Mesothelial cell of epicardium (in vitro differentiated cells): ENCODE results near the gene CFAP210. TPM values are rescaled to one million over a fixed set of nuclear protein-coding genes. Genes with fewer than 3 reads are reported as not detected.
"Not testable (repeated sequence)": the region's sequence is repeated elsewhere in the genome, so short reads cannot be mapped to it uniquely, and the experiment has no call there.

Source experiments
- DNase-seq, 2 experiments: peaks; one replicate each; pipeline ENCODE4 v3.0.0; 2021; ENCODE audit warnings: low spot score in 2 of 2; ENCODE audit not compliant: unreplicated experiment in 2 of 2
- H3K27ac Mint-ChIP-seq: 2 replicates; pipeline ENCODE4 v1.8.0; 2021; ENCODE audit warnings: mixed read lengths
- H3K27me3 Mint-ChIP-seq: 2 replicates; pipeline ENCODE4 v1.8.0; 2021; ENCODE audit warnings: low read depth, mixed read lengths
- H3K36me3 Mint-ChIP-seq: 2 replicates; pipeline ENCODE4 v1.8.0; 2021; ENCODE audit warnings: mixed read lengths
- H3K4me1 Mint-ChIP-seq: 2 replicates; pipeline ENCODE4 v1.8.0; 2021; ENCODE audit warnings: mixed read lengths
- H3K4me3 Mint-ChIP-seq: 2 replicates; pipeline ENCODE4 v1.8.0; 2021; ENCODE audit warnings: mild to moderate bottlenecking, moderate library complexity, mixed read lengths
- H3K9me3 Mint-ChIP-seq: 2 replicates; pipeline ENCODE4 v1.8.0; 2021; ENCODE audit warnings: mixed read lengths
- CTCF ChIP-seq: fragments of 200-600 bp; sonication (generic); IDR thresholded peaks from one replicate; pipeline ENCODE4 v1.5.0; 2021; ENCODE audit warnings: antibody characterized with exemption; ENCODE audit not compliant: unreplicated experiment
- total RNA-seq: library from RNA; stranded (reverse); gene quantifications from 3 replicates; pipeline ENCODE4 v1.2.1, GENCODE V29; 2021

Gene CFAP210
- total RNA-seq, 1 donor from 2014 or later: 0.58 TPM

- Mint-ChIP-seq H3K27ac (no peak overlapping the region), H3K36me3 (peaks cover 82% of the 10 kb centered on the region), H3K27me3 (no peaks in the 10 kb centered on the region), H3K4me3 (no peak overlapping the region), H3K9me3 (peaks cover 41% of the 10 kb centered on the region), H3K4me1 (no peaks in the 10 kb centered on the region)
- no peak for DNase-seq
- TF ChIP-seq CTCF: no peak
Observed at GRCh38 chr2:169613876-169614275, 80.3 kb downstream of the CFAP210 start.

- H3K27me3 Mint-ChIP-seq: no peaks in the 10 kb centered on the region
- no peak overlapping the region for H3K27ac Mint-ChIP-seq
- no peak for DNase-seq
- H3K36me3 Mint-ChIP-seq: peaks cover 55% of the 10 kb centered on the region
- TF ChIP-seq CTCF: no peak
- H3K4me3 Mint-ChIP-seq: no peak overlapping the region
- H3K9me3 Mint-ChIP-seq: peaks cover 8% of the 10 kb centered on the region
- no peaks in the 10 kb centered on the region for H3K4me1 Mint-ChIP-seq
Observed at GRCh38 chr2:169609264-169609663, 84.9 kb downstream of the CFAP210 start.

DNA sequence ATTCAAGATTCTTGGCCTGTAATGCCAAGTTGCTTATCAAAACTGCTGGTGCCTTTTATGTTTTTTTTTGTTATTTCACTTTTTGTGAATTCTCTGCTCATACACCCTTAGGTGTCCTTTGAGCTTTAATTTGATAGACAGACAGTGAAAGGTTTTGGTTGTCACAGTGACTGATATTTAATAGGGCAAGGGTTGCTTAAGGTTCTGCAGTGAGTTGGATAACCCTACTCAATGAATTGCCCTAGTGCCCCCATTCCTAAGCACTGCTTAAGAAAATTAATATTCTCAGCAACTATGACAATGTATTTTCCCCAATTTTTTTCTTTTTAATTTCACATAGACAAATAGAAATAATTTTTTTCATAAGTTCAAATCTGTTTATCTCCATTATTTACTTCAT lies 94.6 kb downstream of the CFAP210 start:
- Mint-ChIP-seq H3K27ac (no peak overlapping the region), H3K27me3 (no peaks in the 10 kb centered on the region), H3K9me3 (no peaks in the 10 kb centered on the region), H3K36me3 (peaks cover 4% of the 10 kb centered on the region), H3K4me1 (no peaks in the 10 kb centered on the region), H3K4me3 (no peak overlapping the region)
- DNase-seq: no peak
- TF ChIP-seq CTCF: no peak

DNA sequence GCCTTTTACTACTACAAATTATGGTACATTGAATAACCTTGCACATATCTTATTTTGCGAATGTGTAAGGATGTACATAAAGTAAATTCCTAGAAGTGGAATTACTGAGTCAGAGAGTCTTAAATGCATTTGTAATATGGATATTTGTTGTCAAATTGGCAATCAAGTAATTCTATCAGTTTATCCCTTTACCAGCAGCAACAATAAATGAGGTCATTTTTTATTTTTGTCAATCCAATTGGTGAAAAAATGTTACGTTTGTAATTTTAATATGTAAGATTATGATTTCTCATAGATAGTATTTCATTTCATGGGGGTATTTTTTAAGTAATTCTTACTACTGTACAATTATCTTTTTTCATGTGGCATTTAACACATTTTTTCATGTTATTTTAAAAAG lies 95.2 kb downstream of the CFAP210 start:
- Mint-ChIP-seq H3K36me3 (peaks cover 2% of the 10 kb centered on the region), H3K27ac (no peak overlapping the region)

DNA sequence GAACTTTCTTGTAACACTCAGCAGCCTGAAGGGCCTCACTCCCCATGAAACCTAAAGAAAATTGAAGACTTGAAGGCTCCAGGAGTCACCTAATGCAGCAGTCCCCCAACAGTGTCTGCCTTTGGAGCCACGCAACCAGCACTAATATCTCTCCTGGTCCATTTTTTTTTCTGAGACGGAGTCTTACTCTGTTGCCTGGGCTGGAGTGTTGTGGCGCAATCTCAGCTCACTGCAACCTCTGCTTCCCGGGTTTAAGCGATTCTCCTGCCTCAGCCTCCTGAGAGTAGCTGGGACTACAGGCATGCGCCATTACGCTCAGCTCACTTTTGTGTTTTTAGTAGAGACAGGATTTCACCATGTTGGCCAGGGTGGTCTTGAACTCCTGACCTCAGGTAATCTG lies 97.7 kb downstream of the CFAP210 start:
- not testable (repeated sequence) for DNase-seq, H3K4me1 Mint-ChIP-seq, H3K4me3 Mint-ChIP-seq, H3K36me3 Mint-ChIP-seq, H3K9me3 Mint-ChIP-seq, H3K27me3 Mint-ChIP-seq, H3K27ac Mint-ChIP-seq

More for the DNA sequence above, 95.2 kb downstream of the CFAP210 start:
- Mint-ChIP-seq H3K9me3 (no peaks in the 10 kb centered on the region), H3K4me1 (no peaks in the 10 kb centered on the region), H3K27me3 (no peaks in the 10 kb centered on the region), H3K4me3 (no peak overlapping the region)
- no peak for TF ChIP-seq CTCF
- DNase-seq: no peak

Other genes starting within 250 kb of the CFAP210 start
- 10.2 to 11.4 TPM (median 10.8 TPM) in 3 replicates for gene BBS5, start 214.9 kb downstream of the CFAP210 start, total RNA-seq
- 0.41 to 0.66 TPM (median 0.56 TPM) in 3 replicates for gene KLHL41, start 184.7 kb downstream of the CFAP210 start, total RNA-seq
- gene FASTKD1, start 120.5 kb downstream of the CFAP210 start, total RNA-seq: 30.1 to 30.4 TPM (median 30.1 TPM) in 3 replicates
- 60.2 to 63.6 TPM (median 62.2 TPM) in 3 replicates for gene PPIG, start 110.1 kb downstream of the CFAP210 start, total RNA-seq
- gene PHOSPHO2, start 64 bp upstream of the CFAP210 start, total RNA-seq: 9.4 to 13.1 TPM (median 10.5 TPM) in 3 replicates
- 27.4 to 29.9 TPM (median 29.7 TPM) in 3 replicates for gene KLHL23, start 39.4 kb upstream of the CFAP210 start, total RNA-seq
- gene SSB, start 104.5 kb upstream of the CFAP210 start, total RNA-seq: 120 to 124 TPM (median 123 TPM) in 3 replicates
- gene METTL5, start 130.5 kb upstream of the CFAP210 start, total RNA-seq: 44.0 to 47.0 TPM (median 45.4 TPM) in 3 replicates
- gene UBR3, start 133.0 kb upstream of the CFAP210 start, total RNA-seq: 44.9 to 47.7 TPM (median 47.3 TPM) in 3 replicates